ENCODE measurements around the gene PAOX. TPM values are rescaled to one million over a fixed set of nuclear protein-coding genes. Genes with fewer than 3 reads are reported as not detected.

The PAOX gene
- total and polyA plus RNA-seq, 2 donors (not counting 1 experiment from before 2014, with no cell fraction given): 21.1 to 24.9 TPM

DNA sequence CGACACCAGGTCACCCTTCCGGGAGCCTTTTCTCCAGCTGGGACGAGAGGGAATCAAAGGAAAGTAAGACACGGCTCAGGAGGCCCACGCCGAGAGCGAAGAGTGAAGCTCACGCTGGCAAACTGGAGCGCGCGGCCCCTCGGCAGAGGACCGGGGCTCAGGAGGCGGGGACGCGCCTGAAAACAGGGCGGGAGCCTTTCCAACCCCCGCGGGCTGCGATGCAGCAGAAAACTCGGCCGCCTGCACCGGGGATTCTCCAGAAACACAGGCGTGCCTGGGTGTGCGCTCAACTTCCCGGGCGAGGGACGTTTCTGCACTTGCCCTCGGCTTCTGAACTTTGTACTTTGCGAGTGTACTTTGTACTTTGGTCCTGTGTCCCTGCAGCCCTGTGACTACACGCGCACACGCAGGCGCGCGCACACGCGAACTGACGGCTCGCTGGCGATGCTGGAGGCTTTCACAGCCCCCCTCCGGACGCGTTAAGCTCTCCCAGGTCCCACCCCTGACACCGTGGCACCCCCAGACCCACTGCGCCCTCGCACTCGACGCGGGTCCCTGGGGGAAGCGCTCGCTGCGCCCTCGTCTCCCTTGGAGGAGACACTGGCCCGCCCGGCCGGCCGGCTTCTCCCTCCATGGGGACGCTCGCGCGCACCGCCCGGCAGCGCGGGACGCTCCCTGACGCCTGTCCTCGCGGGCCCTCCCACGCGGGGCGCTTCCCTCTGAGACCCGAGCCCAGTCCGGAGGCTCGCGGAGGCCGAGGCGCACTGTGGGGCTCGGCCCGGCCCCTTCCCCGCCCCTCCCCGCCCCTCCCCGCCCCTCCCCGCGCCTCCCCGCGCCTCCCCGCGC is 588 bp upstream of the PAOX start:
- DNase-seq (peak; percentile 85), ATAC-seq (ENCODE audit: low read depth) (peak; percentile 56)
- H3K4me3 ChIP-seq (ENCODE audit: control extremely low read depth in 1 of 5, extremely low read depth in 1 of 5, insufficient read depth in 1 of 5, low read depth in 2 of 5, low read length in 4 of 5): peak overlapping the region; percentile 63 to 88 (median 78)
- WGBS (ENCODE audit: insufficient coverage): under 1% methylated on average over 73 of the region's 90 CpGs
- no peaks in the 10 kb centered on the region for H3K27me3 ChIP-seq (replicated peaks in 1 of 4; ENCODE audit: control extremely low read depth in 1 of 4, control insufficient read depth in 3 of 4, insufficient read depth in 4 of 4, low read length in 3 of 4)
- intact Hi-C loops (cut with micrococcal nuclease): loop anchor here (1.0 kb wide), 2 partner anchors 11 to 16 kb away; partner anchors contain the start of gene MTG1
- Mint-ChIP-seq H3K27ac (peak overlapping the region; percentile 91), H3K9me3 (ENCODE audit: insufficient read depth) (no peaks in the 10 kb centered on the region), H3K4me1 (peaks cover 42% of the 10 kb centered on the region), H3K4me3 (peak overlapping the region; percentile 91), H3K27me3 (no peaks in the 10 kb centered on the region)
- H4K20me1 ChIP-seq (ENCODE audit: control insufficient read depth, insufficient read depth, low read length, poor library complexity, severe bottlenecking): peaks cover 22% of the 10 kb centered on the region
- peaks cover 0 to 3% (median 0%) of the 10 kb centered on the region in 3 donors for H3K9me3 ChIP-seq (ENCODE audit: control extremely low read depth in 1 of 3, control insufficient read depth in 2 of 3, insufficient read depth in 1 of 3, low read length in 2 of 3)
- H2AFZ ChIP-seq (ENCODE audit: insufficient read depth, low read depth, low read length, poor library complexity, severe bottlenecking): peak overlapping the region; percentile 93
- peak overlapping the region; percentile 74 for H3K9ac ChIP-seq (ENCODE audit: low read length)
- CTCF ChIA-PET: interaction anchor here (1.3 to 1.4 kb wide), 2 partner anchors 12 to 22 kb away, joined by 4 to 7 read pairs; no protein-coding TSS in a partner anchor
- TF ChIP-seq, protein P1, sequence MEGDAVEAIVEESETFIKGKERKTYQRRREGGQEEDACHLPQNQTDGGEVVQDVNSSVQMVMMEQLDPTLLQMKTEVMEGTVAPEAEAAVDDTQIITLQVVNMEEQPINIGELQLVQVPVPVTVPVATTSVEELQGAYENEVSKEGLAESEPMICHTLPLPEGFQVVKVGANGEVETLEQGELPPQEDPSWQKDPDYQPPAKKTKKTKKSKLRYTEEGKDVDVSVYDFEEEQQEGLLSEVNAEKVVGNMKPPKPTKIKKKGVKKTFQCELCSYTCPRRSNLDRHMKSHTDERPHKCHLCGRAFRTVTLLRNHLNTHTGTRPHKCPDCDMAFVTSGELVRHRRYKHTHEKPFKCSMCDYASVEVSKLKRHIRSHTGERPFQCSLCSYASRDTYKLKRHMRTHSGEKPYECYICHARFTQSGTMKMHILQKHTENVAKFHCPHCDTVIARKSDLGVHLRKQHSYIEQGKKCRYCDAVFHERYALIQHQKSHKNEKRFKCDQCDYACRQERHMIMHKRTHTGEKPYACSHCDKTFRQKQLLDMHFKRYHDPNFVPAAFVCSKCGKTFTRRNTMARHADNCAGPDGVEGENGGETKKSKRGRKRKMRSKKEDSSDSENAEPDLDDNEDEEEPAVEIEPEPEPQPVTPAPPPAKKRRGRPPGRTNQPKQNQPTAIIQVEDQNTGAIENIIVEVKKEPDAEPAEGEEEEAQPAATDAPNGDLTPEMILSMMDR (IDR thresholded peaks at IDR 0.05): no peak
- no peak for TF ChIP-seq EZH2 (IDR thresholded peaks at IDR 0.05; ENCODE audit: borderline replicate concordance, insufficient read depth, low read depth, low read length, poor library complexity, severe bottlenecking)
- H3K79me2 ChIP-seq (ENCODE audit: control insufficient read depth, insufficient read depth, low read length): peaks cover 33% of the 10 kb centered on the region
- peaks cover 0 to 21% of the 10 kb centered on the region in 2 experiments for H3K36me3 ChIP-seq (replicated peaks in 1 of 2; ENCODE audit: control extremely low read depth in 1 of 2, control insufficient read depth in 1 of 2, extremely low read depth in 1 of 2, insufficient read depth in 2 of 2, low read length in 1 of 2)
- peaks cover 34 to 44% of the 10 kb centered on the region in 2 donors for H3K4me1 ChIP-seq (ENCODE audit: control insufficient read depth in 2 of 2, insufficient read depth in 2 of 2, low read length in 2 of 2)
- POLR2A ChIA-PET: interaction anchor here (0.8 to 1.3 kb wide), 2 partner anchors 11 kb away, joined by 4 read pairs; no protein-coding TSS in a partner anchor
- H3K4me2 ChIP-seq (replicated peaks; ENCODE audit: low read depth, low read length, poor library complexity, severe bottlenecking): peak overlapping the region; percentile 85
- no peak overlapping the region for H3K27ac ChIP-seq (ENCODE audit: low read length in 2 of 2)
